Lower leg skin (tissue), 3 donors: ENCODE measurements around the gene HLTF.

Source experiments
- POLR2A ChIP-seq, 2 donors: fragments of 450-650 bp; IDR thresholded peaks; one replicate each; pipeline ENCODE4 v1.6.1; 2016 to 2017; ENCODE audit warnings: antibody characterized with exemption in 2 of 2, mild to moderate bottlenecking in 1 of 2, moderate library complexity in 1 of 2
- TF ChIP-seq, protein P1 (sequence below), 3 donors: fragments of 450-650 bp; IDR thresholded peaks; one replicate each; pipeline ENCODE4 v1.5.1; 2016; ENCODE audit warnings: antibody characterized with exemption in 3 of 3, mild to moderate bottlenecking in 3 of 3, moderate library complexity in 2 of 3

DNA sequence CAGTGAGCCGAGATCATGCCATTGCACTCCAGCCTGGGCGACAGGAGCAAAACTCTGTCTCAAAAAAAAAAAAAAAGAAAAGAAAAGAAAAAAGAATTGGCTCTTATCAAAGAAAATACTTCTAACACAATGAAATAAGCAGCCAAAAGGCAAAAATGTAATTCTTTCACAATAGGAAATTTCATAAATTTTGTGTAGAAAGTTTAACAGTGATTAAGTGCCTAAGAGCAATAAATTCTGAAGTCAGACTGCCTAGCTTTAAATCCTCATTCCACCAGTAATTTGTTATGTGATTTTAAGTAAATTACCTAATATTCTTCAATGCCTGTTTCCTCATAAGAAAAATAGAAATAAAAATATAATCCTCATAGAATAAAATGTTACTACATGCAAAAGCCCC, 24.6 kb downstream of the HLTF start:
- TF ChIP-seq, protein P1, sequence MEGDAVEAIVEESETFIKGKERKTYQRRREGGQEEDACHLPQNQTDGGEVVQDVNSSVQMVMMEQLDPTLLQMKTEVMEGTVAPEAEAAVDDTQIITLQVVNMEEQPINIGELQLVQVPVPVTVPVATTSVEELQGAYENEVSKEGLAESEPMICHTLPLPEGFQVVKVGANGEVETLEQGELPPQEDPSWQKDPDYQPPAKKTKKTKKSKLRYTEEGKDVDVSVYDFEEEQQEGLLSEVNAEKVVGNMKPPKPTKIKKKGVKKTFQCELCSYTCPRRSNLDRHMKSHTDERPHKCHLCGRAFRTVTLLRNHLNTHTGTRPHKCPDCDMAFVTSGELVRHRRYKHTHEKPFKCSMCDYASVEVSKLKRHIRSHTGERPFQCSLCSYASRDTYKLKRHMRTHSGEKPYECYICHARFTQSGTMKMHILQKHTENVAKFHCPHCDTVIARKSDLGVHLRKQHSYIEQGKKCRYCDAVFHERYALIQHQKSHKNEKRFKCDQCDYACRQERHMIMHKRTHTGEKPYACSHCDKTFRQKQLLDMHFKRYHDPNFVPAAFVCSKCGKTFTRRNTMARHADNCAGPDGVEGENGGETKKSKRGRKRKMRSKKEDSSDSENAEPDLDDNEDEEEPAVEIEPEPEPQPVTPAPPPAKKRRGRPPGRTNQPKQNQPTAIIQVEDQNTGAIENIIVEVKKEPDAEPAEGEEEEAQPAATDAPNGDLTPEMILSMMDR (IDR thresholded peaks at IDR 0.05), result no peak
- no peak for TF ChIP-seq POLR2A (IDR thresholded peaks at IDR 0.05)
